Measurements from ENCODE around the gene NEMF.

DNA sequence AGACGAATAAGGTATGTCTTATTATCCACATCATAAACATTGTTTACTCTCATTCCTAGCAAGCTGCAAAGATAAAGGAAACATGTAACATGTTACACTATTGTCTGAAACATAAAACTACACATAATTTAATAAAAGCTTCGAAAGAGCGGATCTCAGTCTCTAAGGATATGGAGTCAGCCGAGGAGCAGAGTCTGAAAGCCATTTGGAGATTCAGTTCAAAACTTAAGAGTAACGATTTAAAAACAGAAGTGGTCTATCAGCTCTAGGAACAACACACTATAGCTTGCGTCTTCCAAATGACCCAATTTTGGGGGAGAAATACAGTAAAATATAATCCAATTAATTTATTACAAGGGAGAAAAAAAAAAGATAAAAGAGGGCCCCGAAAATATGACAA is 775 bp downstream of the NEMF start:
- TF ChIP-seq EZH2 (IDR thresholded peaks at IDR 0.05; ENCODE audit: low read length) (no peak), CTCF (optimal IDR thresholded peaks at IDR 0.05 in 1 of 3, IDR thresholded peaks at IDR 0.05 in 1 of 3, conservative IDR thresholded peaks at IDR 0.05 in 1 of 3; ENCODE audit: extremely low read depth in 1 of 3, insufficient read depth in 2 of 3, low read length in 3 of 3) (no peak)

Measured in keratinocyte (primary cell).